CD4-positive, CD25-positive, alpha-beta regulatory T cell (primary cell): Measurements from ENCODE around the gene CSMD2. TPM values are rescaled to one million over a fixed set of nuclear protein-coding genes. Genes with fewer than 3 reads are reported as not detected.

ENCODE experiments used
- ATAC-seq, 2 donors: fragments of 150-1000 bp; cut with Tn5 transposase; one replicate each; pipeline ENCODE4 v1.10.0; 2021; ENCODE audit warnings: low read depth in 2 of 2, moderate number of reproducible peaks in 2 of 2, moderate library complexity in 1 of 2
- DNase-seq, 3 donors: peaks; one replicate each; pipeline versions ENCODE4 v3.0.0 to v3.0.0-alpha.2; 2012 to 2022; ENCODE audit warnings: mixed read lengths in 1 of 3
- H3K27ac ChIP-seq: one replicate; pipeline ENCODE4 v1.7.0; 2013; ENCODE audit warnings: mild to moderate bottlenecking, low read length; ENCODE audit not compliant: insufficient read depth, poor library complexity, severe bottlenecking
- H3K27me3 ChIP-seq: one replicate; pipeline ENCODE4 v1.7.0; 2013; ENCODE audit warnings: low read length; ENCODE audit not compliant: control insufficient read depth, insufficient read depth
- H3K36me3 ChIP-seq: one replicate; pipeline ENCODE4 v1.7.0; 2013; ENCODE audit warnings: mild to moderate bottlenecking, low read length, moderate library complexity; ENCODE audit not compliant: control insufficient read depth, insufficient read depth
- H3K4me1 ChIP-seq: 2 replicates; pipeline ENCODE4 v1.7.0; 2013; ENCODE audit warnings: mild to moderate bottlenecking, low read length; ENCODE audit not compliant: insufficient read depth, control insufficient read depth, poor library complexity, severe bottlenecking
- H3K4me3 ChIP-seq: one replicate; pipeline ENCODE4 v1.7.0; 2013; ENCODE audit warnings: low read depth, mild to moderate bottlenecking, low read length, moderate library complexity
- H3K9me3 ChIP-seq, 2 experiments: 1 replicate in 1 of 2; 2 replicates in 1 of 2; pipeline ENCODE4 v1.7.0; 2013; ENCODE audit warnings: low read length in 2 of 2, mild to moderate bottlenecking in 1 of 2, moderate library complexity in 1 of 2; ENCODE audit not compliant: control insufficient read depth in 2 of 2
- H3K27ac Mint-ChIP-seq, 3 donors: one replicate each; pipeline ENCODE4 v1.8.0; 2020 to 2022; ENCODE audit warnings: mild to moderate bottlenecking in 3 of 3, mixed read lengths in 3 of 3, moderate library complexity in 2 of 3
- H3K27me3 Mint-ChIP-seq: one replicate; pipeline ENCODE4 v1.8.0; 2022; ENCODE audit warnings: mild to moderate bottlenecking, mixed read lengths
- H3K36me3 Mint-ChIP-seq: one replicate; pipeline ENCODE4 v1.8.0; 2020; ENCODE audit warnings: mixed read lengths
- H3K4me1 Mint-ChIP-seq, 4 donors: one replicate each; pipeline ENCODE4 v1.8.0; 2020 to 2022; ENCODE audit warnings: mixed read lengths in 4 of 4, mild to moderate bottlenecking in 1 of 4
- H3K4me3 Mint-ChIP-seq, 4 donors: one replicate each; pipeline ENCODE4 v1.8.0; 2020 to 2022; ENCODE audit warnings: mild to moderate bottlenecking in 4 of 4, mixed read lengths in 4 of 4, moderate library complexity in 3 of 4
- H3K9me3 Mint-ChIP-seq, 7 donors: one replicate each; pipeline ENCODE4 v1.8.0; 2020 to 2022; ENCODE audit warnings: mixed read lengths in 7 of 7, mild to moderate bottlenecking in 3 of 7, moderate library complexity in 2 of 7
- polyA plus RNA-seq, 4 donors: library from polyadenylated mRNA; unstranded; fragments of 300-500 nt; fragmentation: Illumina TruSeq; gene quantifications; one replicate each; pipeline ENCODE4 v1.2.3, GENCODE V29; 2021
- total RNA-seq: library from RNA; stranded (reverse); gene quantifications from one replicate; pipeline ENCODE4 v1.2.3, GENCODE V29; 2022

The CSMD2 gene
- total and polyA plus RNA-seq, 5 donors from 2014 or later, result not detected

GRCh38 chr1:33477451-33477850, 687.6 kb downstream of the CSMD2 start:
- Mint-ChIP-seq H3K27me3 (no peaks in the 10 kb centered on the region), H3K27ac (no peak overlapping the region), H3K36me3 (peaks cover 8% of the 10 kb centered on the region), H3K4me1 (peaks cover 0 to 14% (median 7%) of the 10 kb centered on the region in 4 donors), H3K4me3 (no peak overlapping the region), H3K9me3 (no peaks in the 10 kb centered on the region)
- ATAC-seq (no peak), DNase-seq (no peak)
- no peaks in the 10 kb centered on the region for H3K36me3 ChIP-seq
- H3K4me3 ChIP-seq, result no peak overlapping the region
- H3K27me3 ChIP-seq, result no peaks in the 10 kb centered on the region
- no peak overlapping the region for H3K27ac ChIP-seq
- H3K9me3 ChIP-seq, result no peaks in the 10 kb centered on the region
- peaks cover 4% of the 10 kb centered on the region for H3K4me1 ChIP-seq

- no peak for DNase-seq
- peaks cover 4 to 33% (median 18%) of the 10 kb centered on the region in 4 donors for H3K4me1 Mint-ChIP-seq
- Histone ChIP-seq H3K36me3 (no peaks in the 10 kb centered on the region), H3K4me3 (no peak overlapping the region), H3K4me1 (peaks cover 11% of the 10 kb centered on the region), H3K9me3 (no peaks in the 10 kb centered on the region), H3K27me3 (no peaks in the 10 kb centered on the region), H3K27ac (no peak overlapping the region)
- H3K4me3 Mint-ChIP-seq, result peak overlapping the region; percentile 6 to 90 (median 80)
- no peak overlapping the region for H3K27ac Mint-ChIP-seq
- no peak for ATAC-seq
- no peaks in the 10 kb centered on the region for H3K27me3 Mint-ChIP-seq
- H3K9me3 Mint-ChIP-seq, result no peaks in the 10 kb centered on the region
- H3K36me3 Mint-ChIP-seq, result peaks cover 8% of the 10 kb centered on the region
Measured at GRCh38 chr1:33473900-33474299, 691.1 kb downstream of the CSMD2 start.

GRCh38 chr1:33472269-33472980, 692.6 kb downstream of the CSMD2 start, which contains the start of gene ZSCAN20:
Gene ZSCAN20 (plus strand): TSS chr1:33472645. CDS start chr1:33479289, 6,644 bp downstream.
- Histone ChIP-seq H3K27me3 (no peaks in the 10 kb centered on the region), H3K4me1 (peaks cover 11% of the 10 kb centered on the region), H3K9me3 (no peaks in the 10 kb centered on the region), H3K36me3 (no peaks in the 10 kb centered on the region), H3K4me3 (peak within 1 kb of the TSS; percentile 90), H3K27ac (peak within 1 kb of the TSS; percentile 52)
- H3K9me3 Mint-ChIP-seq, result no peaks in the 10 kb centered on the region
- ATAC-seq, result peak; percentile 94 to 96
- no peaks in the 10 kb centered on the region for H3K36me3 Mint-ChIP-seq
- no peaks in the 10 kb centered on the region for H3K27me3 Mint-ChIP-seq
- peak; percentile 70 to 92 (median 77) for DNase-seq
- H3K27ac Mint-ChIP-seq, result peak within 1 kb of the TSS; percentile 43 to 95 (median 67)
- peaks cover 4 to 29% (median 18%) of the 10 kb centered on the region in 4 donors for H3K4me1 Mint-ChIP-seq
- peak within 1 kb of the TSS; percentile 78 to 97 (median 91) for H3K4me3 Mint-ChIP-seq

- H3K36me3 Mint-ChIP-seq, result no peaks in the 10 kb centered on the region
- H3K27ac Mint-ChIP-seq, result no peak overlapping the region
- H3K27me3 Mint-ChIP-seq, result no peaks in the 10 kb centered on the region
- H3K27ac ChIP-seq, result no peak overlapping the region
- DNase-seq, result no peak
- H3K4me1 ChIP-seq, result peaks cover 11% of the 10 kb centered on the region
- H3K9me3 ChIP-seq, result no peaks in the 10 kb centered on the region
- no peaks in the 10 kb centered on the region for H3K36me3 ChIP-seq
- peak overlapping the region; percentile 90 for H3K4me3 ChIP-seq
- ATAC-seq, result no peak
- no peaks in the 10 kb centered on the region for H3K9me3 Mint-ChIP-seq
- H3K4me1 Mint-ChIP-seq, result peaks cover 4 to 29% (median 18%) of the 10 kb centered on the region in 4 donors
- H3K4me3 Mint-ChIP-seq, result peak overlapping the region in 2 of 4 donors; percentile 90 to 97
- H3K27me3 ChIP-seq, result no peaks in the 10 kb centered on the region
Measured at GRCh38 chr1:33471416-33471815, 693.6 kb downstream of the CSMD2 start.

- H3K4me3 Mint-ChIP-seq, result peak overlapping the region in 3 of 4 donors; percentile 34 to 66 (median 65)
- H3K27ac Mint-ChIP-seq, result peak overlapping the region in 1 of 3 donors; percentile 63
Measured at GRCh38 chr1:33470495-33471012, 694.5 kb downstream of the CSMD2 start.

GRCh38 chr1:33469691-33470090, 695.3 kb downstream of the CSMD2 start:
- no peak overlapping the region for H3K27ac Mint-ChIP-seq
- no peaks in the 10 kb centered on the region for H3K36me3 Mint-ChIP-seq
- H3K4me1 ChIP-seq, result peaks cover 11% of the 10 kb centered on the region
- H3K27me3 Mint-ChIP-seq, result peaks cover 7% of the 10 kb centered on the region
- no peak overlapping the region for H3K27ac ChIP-seq
- no peaks in the 10 kb centered on the region for H3K9me3 Mint-ChIP-seq
- no peak overlapping the region for H3K4me3 Mint-ChIP-seq
- peaks cover 4 to 29% (median 18%) of the 10 kb centered on the region in 4 donors for H3K4me1 Mint-ChIP-seq
- no peaks in the 10 kb centered on the region for H3K27me3 ChIP-seq
- DNase-seq (no peak), ATAC-seq (no peak)
- H3K4me3 ChIP-seq, result no peak overlapping the region
- H3K36me3 ChIP-seq, result no peaks in the 10 kb centered on the region
- no peaks in the 10 kb centered on the region for H3K9me3 ChIP-seq

More at GRCh38 chr1:33470495-33471012, 694.5 kb downstream of the CSMD2 start:
- H3K9me3 Mint-ChIP-seq, result no peaks in the 10 kb centered on the region
- Histone ChIP-seq H3K9me3 (no peaks in the 10 kb centered on the region), H3K27me3 (no peaks in the 10 kb centered on the region), H3K36me3 (no peaks in the 10 kb centered on the region), H3K4me3 (no peak overlapping the region), H3K27ac (no peak overlapping the region), H3K4me1 (peaks cover 11% of the 10 kb centered on the region)
- peaks cover 4 to 29% (median 18%) of the 10 kb centered on the region in 4 donors for H3K4me1 Mint-ChIP-seq
- no peaks in the 10 kb centered on the region for H3K27me3 Mint-ChIP-seq
- peak; percentile 18 to 69 (median 40) for DNase-seq
- ATAC-seq, result peak; percentile 36 to 38
- H3K36me3 Mint-ChIP-seq, result no peaks in the 10 kb centered on the region

GRCh38 chr1:33468967-33469366, 696.1 kb downstream of the CSMD2 start:
- no peaks in the 10 kb centered on the region for H3K27me3 ChIP-seq
- no peaks in the 10 kb centered on the region for H3K9me3 ChIP-seq
- Mint-ChIP-seq H3K27ac (no peak overlapping the region), H3K27me3 (peaks cover 13% of the 10 kb centered on the region), H3K9me3 (no peaks in the 10 kb centered on the region), H3K36me3 (no peaks in the 10 kb centered on the region), H3K4me3 (no peak overlapping the region), H3K4me1 (peaks cover 4 to 29% (median 18%) of the 10 kb centered on the region in 4 donors)
- H3K36me3 ChIP-seq, result no peaks in the 10 kb centered on the region
- no peak overlapping the region for H3K4me3 ChIP-seq
- peaks cover 11% of the 10 kb centered on the region for H3K4me1 ChIP-seq
- ATAC-seq, result no peak
- H3K27ac ChIP-seq, result no peak overlapping the region
- DNase-seq, result no peak
